Stimulated activated CD8-positive, alpha-beta memory T cell treated with anti-CD3 and anti-CD28 coated beads, Interleukin-15, amount 100 ng/mL, for 1 hour (primary cell): ENCODE results near the gene DDX54.
"Not testable (repeated sequence)": the region's sequence is repeated elsewhere in the genome, so short reads cannot be mapped to it uniquely, and the experiment has no call there.

ENCODE experiments used
- DNase-seq: peaks from one replicate; pipeline ENCODE4 v3.0.0-alpha.2; 2020; ENCODE audit warnings: low read depth

The DDX54 gene

DNA sequence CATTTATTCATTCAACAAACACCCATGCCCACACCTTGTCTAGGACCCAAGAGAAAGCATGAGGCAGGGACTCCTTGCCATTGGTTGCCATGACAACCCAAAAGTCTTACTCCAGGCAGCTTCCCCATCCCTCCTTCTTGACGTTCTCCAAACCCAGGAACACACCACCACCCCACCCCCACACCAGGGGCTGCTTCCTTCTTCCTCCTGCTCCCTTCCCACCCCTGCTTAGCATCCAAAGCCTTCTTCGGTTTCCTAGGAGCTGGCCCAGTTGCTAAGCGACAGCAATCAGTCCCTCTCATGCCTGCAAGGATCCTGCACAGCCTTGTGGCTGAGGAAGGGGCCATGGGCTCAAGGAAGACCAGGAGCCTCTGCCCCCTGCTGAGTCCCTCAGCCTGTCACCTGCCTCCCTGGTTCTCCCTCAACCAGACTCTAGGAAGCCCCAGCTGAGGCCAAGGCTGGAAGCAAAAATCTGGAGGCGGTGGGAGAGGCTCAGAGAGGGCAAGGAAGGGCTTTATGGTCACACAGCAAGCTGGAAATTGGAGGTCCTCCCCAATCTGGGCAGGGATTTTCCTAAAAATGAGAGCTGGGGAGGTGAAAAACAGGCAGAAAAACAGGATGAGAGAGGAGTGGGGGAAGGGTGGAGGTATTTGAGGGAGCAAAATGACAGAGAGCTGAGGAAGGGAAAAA lies 65.2 kb downstream of the DDX54 start:
- no peak for DNase-seq

DNA sequence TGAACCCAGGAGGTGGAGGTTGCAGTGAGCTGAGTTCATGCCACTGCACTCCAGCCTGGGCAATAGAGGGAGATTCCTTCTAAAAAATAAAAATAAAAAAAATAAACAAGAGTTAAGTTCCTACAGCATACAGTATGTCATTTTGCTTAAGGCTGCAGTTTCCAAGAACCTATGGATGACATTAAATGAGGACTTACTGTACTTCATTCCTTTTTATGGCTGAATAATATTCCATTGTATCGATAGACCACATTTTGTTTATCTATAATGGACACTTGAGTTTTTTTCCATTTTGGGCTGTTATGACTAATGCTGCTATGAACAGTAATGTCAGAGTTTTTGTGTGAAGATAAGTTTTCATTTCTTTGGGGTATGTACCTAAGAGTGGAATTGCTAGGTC lies 67.1 kb downstream of the DDX54 start:
- no peak for DNase-seq

DNA sequence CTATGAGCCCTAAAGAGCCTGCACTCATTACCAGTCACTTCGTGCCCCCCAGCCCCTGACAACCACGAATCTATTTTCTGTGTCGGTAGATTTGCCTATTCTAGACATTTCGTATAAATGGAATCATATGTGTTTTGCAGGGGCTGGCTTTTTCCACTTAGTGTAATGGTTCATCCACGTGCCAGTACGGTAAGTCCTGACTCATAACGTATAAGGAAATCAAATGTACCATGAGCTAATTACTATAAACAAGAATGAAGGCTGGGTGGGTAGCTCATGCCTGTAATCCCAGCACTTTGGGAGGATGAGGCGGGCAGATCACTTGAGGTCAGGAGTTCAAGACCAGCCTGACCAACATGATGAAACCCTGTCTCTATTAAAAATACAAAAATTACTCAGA lies 67.6 kb downstream of the DDX54 start:
- not testable (repeated sequence) for DNase-seq

DNA sequence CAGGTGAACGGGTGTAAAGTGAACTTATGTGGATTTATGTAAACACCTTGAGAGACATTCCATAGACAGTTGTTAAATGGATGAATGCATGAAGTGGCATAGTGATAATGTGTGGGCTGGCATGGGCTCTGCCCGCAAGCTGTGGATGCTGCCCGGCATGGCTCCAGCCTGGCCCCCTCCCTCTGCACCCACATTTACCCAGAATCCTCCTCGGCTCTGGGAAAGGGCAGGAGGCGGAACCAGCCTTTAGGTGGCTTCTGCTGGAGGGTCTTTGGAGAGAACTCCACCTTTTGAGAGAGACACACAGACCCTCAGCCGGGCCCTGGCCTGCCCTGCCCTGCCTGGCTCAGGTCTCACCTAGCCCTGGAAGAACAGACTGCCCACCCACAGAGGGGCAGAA lies 68.4 kb downstream of the DDX54 start:
- DNase-seq, result no peak

DNA sequence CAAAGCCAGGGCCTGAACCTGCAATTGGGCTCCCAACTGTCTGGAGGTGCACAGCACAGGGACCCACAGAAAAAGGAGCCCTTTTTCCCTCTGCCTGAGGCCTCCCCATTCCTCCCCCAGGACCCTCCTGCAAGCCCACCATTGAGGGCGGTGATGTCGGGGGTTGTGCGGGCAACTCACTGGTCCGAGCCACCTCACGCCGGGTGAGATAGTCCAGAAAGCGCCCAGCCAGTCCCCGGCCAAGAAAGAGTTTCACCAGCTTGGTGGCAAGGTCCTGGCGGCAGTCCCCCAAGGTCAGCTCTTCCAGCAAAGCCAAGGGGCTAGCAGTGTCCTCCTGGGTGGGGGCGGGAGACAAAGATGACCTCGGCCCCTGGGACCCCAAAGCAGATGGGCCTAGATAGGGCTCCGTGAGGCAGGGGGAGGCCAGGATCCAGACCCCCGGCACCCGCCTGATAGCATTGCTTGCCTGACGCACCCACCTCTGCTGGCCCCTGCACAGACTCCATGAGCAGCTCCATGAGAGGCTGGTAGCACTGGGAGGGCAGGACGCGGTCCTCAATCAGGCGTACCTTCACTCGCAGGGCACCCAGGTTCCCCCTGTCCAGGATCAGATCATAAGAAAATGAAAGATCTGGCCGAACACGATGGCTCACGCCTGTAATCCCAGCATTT lies 69.7 kb downstream of the DDX54 start:
- DNase-seq, result no peak

DNA sequence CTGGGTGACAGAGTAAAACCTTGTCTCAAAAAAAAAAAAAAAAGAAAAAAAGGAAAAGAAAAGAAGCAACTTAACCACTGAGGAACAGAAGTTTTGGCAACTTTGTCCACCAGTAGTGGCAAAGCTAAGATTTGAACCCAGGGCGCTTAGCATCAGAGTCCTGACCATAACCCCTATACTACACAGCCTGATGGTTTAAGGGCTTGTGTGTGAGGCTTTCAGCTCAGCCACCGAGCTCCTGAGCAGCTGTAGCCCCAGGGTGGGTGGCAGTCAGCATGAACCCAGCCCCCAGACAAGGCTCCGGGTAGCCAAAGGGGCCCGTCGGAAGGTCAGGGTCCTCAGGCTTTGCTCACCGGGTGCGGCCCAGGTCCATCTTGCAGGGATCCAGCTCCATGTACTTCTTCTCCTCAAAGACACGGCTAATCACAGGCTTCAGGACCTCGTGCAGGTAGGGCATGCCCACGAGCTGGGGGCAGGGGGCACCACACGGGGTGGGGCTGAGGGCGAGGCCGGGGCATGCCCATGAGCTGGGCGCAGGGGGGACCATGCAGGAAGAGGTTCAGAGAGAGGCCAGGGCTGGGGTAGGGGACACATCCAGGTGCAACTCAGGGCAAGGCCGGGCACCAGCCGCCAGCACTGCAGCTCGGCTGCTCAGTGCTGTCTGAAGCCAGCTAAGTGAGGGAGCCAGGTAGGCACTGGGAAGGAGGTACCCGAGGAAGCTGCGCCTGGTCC lies 70.7 kb downstream of the DDX54 start:
- no peak for DNase-seq

DNA sequence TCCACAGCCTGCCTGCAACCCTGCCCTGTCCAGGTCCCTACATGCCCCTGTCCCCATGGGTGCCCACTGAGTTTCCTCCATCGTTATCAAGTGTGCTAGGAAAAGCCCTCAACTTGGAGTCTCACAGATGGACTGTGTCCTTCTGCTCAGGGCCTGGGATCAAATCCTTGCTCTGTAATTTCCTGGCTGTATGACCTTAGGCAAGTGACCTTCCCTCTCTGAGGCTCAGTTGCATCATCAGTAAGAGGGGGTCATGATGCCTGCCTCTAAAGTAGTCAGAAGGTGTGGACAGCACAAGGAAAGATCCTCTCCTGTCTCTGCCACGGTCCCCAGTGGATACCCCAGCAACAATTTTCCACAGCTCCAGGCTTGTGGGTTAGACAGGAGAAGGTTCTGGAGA lies 71.9 kb downstream of the DDX54 start:
- DNase-seq, result no peak

DNA sequence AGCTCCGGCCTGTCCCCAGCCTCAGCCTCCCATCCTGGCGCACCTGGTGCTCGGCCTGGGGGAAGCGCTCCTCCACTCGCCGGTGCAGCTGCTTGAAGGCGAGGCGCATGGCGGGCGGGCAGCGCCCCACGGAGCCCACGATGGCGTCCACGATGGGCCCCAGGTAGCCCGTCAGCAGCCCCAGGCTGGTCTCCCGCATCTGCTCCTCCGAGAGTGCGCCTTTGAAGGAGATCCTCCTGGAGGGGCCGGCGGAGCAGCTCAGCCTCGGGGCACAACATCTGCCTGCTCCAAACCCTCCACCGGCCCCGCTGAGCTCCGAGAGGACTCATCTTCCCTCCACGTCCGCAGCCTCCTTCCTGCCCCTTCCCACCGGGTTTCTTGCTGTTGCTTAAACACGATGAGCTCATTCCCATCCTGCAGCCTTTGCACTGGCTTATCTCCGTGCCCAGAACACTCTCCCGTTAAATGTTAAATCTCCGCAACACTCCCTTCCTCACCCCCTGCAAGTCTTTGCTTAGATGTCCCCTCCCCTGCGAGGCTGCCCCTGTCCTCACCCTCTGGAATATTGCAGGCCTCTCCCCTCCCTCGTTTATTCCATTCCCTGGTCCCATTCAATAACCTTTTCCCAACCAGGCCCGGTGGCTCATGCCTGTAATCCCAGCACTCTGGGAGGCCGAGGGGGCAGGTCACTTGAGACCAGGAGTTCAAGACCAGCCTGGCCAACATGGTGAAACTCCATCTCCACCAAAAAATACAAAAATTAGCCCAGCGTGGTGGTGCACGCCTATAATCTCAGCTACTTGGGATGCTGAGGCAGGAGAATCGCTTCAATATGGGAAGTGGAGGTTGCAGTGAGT lies 73.0 kb downstream of the DDX54 start:
- no peak for DNase-seq

DNA sequence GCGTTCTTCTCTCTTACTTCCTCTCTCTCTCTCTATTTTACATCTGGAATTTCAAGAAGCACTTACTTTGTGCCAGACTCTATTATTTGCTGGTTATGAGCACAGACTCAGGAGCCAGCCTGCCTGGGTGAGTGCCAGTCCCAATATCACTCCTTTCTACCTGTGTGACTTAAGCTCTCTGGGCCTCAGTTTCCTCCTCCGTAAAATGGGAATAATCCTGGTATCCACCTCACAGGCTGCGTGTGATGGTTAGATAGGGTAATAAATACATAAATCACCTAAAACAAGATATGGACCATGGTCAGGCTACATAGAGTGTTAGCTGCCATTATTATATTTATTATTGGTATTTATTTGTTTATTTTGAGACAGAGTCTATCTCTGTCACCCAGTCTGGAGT lies 74.0 kb downstream of the DDX54 start:
- DNase-seq, result no peak

DNA sequence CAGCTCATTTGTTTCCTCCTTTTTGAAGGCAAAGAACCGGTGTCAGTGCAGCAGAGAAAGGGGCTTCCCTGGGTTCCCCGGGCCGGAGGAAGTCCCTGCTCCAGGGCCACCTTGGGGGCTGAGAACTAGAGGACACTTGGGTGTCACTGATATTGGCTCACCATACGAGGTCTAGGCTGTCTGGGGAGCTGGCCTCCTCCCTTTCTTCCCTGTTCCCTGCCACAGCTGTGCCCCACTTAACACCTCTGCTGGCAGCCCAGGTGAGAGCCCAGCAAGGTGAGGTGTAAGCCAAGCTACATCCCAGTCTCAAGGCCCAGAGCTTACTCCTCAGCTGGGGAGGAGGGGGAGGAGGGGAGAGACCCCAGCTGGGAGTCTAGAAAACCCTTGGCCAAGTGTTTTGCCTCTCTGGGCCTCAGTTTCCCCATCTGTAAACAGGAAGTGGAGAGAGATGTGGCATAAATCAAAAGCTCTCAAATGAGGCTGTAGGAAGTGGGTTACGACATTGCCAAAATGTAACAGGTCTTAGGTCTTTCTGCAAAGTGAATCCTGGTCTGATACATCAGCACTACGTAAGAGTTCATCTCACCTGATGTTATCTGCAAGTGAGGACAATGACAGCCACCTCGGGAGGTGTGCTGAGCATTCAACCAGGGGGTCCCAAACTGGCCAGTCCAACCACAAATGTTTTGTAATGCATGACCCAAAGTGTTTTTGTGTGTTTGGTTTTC lies 75.2 kb downstream of the DDX54 start:
- no peak for DNase-seq

DNA sequence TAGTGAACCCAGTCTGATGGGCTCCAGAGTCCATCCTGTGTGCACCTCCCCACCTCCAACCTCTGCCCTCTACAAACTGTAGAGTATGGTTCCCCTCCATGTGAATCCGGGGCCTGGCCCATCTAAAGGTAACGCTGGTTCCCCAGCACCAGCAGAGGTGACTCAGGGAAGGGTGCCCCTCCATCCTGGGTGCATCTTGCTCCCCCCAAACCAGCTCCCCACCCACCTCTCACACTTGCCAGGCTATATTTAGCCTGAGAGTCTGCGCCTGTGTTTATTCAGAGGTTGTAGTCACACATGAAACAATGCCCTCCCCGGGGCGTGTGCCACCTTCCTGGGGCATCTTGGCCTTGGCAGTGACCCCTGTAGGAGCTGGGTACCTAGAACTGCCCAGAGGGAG lies 75.9 kb downstream of the DDX54 start:
- DNase-seq, result no peak

DNA sequence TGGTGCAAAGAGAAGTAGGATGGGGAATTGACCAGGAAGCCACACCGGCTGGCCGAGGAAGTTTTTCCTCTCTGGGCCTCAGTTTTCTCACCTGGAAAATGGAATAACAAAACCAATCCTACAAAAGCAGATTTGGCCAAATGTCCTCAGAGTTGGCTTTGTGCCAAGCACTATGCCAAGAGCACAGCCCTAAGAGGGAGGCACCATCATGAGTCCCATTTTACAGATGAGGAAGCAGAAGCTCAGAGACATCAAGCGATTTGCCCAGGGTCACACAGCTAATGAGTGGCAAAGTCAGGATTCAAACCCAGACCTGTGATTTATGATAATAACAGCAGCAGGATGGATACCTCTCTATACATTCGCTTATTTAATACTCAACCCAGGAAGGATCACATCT lies 77.0 kb downstream of the DDX54 start:
- DNase-seq, result no peak
